Testis (tissue), 2 donors: ENCODE measurements around the gene AMY1A.
"Not testable (repeated sequence)": the region's sequence is repeated elsewhere in the genome, so short reads cannot be mapped to it uniquely, and the experiment has no call there.

ENCODE experiments used
- POLR2A ChIP-seq: fragments of 450-650 bp; IDR thresholded peaks from one replicate; pipeline ENCODE4 v1.6.1; 2017; ENCODE audit warnings: antibody characterized with exemption, mild to moderate bottlenecking, moderate library complexity
- TF ChIP-seq, protein P1 (sequence below), 3 experiments: fragments of 450-650 bp in 2 of 3; fragments of 200-600 bp in 1 of 3; sonication (generic) in 1 of 3; IDR thresholded peaks; one replicate each; pipeline ENCODE4 v1.5.1; 2016 to 2019; ENCODE audit warnings: antibody characterized with exemption in 3 of 3, mild to moderate bottlenecking in 2 of 3, moderate library complexity in 1 of 3

DNA sequence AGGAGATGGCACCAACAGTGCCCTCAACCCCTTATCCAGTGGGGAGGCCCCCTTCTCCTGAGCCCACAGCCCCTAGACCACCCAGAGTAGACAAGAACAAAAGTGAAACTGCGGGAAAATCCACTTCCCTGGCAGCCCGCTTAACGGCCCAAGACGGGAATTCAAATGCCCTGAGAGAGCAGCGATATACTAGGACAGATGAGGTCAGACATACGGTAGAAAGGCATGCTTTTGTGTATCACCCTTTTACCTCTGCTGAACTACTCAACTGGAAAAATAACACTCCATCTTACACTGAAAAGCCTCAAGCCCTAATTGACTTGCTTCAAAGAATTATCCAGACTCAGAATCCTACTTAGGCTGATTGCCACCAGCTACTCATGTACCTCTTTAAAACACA is 41.9 kb downstream of the AMY1A start:
- TF ChIP-seq, protein P1, sequence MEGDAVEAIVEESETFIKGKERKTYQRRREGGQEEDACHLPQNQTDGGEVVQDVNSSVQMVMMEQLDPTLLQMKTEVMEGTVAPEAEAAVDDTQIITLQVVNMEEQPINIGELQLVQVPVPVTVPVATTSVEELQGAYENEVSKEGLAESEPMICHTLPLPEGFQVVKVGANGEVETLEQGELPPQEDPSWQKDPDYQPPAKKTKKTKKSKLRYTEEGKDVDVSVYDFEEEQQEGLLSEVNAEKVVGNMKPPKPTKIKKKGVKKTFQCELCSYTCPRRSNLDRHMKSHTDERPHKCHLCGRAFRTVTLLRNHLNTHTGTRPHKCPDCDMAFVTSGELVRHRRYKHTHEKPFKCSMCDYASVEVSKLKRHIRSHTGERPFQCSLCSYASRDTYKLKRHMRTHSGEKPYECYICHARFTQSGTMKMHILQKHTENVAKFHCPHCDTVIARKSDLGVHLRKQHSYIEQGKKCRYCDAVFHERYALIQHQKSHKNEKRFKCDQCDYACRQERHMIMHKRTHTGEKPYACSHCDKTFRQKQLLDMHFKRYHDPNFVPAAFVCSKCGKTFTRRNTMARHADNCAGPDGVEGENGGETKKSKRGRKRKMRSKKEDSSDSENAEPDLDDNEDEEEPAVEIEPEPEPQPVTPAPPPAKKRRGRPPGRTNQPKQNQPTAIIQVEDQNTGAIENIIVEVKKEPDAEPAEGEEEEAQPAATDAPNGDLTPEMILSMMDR (IDR thresholded peaks at IDR 0.05) = not testable (repeated sequence)
- not testable (repeated sequence) for TF ChIP-seq POLR2A
